Activated CD8-positive, alpha-beta memory T cell treated with anti-CD3 and anti-CD28 coated beads, Interleukin-2, amount 50 U/mL, for 4 hours (primary cell): ENCODE data around the gene SLC4A4.

Experiments
- DNase-seq: peaks from one replicate; pipeline ENCODE4 v3.0.0-alpha.2; 2020

Gene SLC4A4

DNA sequence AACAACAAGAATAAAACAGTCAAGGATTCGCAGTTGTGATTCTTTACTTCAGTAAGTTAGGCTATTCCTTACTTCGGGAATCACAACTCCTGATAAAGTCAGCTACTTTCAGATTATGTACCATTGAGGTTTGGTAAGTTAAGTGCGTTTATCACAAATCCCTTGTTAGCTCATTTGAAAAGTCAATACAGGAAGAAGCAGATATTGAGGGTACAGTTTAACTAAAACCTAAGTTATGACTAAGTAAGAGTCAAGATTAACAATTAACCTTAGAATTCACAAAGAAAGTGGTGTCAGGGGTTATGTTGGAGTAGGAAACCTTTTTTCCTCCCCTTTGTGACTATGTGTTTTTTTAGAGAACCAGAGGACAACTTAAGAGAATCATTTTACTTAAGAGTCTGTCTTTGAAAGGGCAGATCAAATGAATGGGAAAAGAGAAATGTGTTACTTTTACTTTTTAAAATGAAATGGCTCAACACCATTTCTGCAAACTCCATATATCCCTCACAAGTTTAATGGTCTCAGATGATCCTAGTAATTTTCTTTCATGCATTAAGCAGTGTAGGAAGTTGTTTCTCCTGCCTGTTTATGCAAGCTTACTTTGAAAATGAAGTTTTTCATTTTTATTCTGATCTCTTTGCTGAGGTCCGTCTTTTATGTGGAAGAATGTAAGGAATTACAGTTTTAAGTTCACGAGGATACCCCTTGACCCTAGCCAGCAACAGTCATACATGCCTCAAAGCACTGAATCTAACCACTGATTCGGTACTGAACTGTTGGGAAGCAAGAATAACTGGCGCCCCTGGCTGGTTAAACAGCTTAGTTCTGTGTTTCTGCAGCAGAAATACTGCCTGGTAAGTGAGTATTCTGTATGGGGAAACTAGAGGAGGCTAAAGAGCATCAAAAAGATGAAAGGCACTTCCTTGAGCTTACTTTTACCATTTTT, 211.7 kb downstream of the SLC4A4 start:
- no peak for DNase-seq

DNA sequence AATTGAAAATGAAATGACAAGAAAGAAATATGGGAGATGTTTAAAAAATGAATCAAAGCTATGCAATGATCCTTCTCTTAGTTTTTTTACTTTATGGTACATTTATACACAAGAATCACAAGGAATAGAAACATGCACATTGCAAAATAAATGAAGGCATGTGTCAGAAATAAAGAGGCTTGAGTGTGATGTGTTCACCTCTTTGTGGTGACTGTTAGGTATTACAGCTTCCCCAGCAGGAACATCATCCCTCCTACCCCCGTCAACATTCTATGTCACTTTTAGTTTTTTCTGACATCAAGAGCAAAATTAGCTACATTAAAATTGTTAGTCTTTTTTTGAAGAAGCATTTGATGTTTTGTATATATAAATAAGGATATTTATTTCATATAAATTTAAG, 214.8 kb downstream of the SLC4A4 start:
- no peak for DNase-seq

DNA sequence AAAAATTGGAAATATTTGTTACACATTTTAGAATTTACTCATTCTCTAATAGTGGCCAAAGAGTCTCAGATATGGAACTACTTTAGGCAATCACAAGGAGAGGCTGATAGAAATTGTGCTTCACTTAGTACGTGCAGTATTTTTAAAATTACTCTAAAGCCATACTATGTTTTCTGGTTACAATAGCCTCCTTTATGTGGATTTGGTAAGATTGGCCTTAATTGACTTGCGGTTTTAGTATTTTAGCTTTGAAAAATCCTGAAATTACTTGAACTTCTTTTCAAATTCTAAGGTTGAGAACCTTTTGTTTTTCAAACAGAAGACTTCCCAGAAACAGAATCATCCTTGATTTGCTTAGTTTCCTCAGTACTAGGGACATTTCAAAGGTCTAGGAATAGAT, 215.2 kb downstream of the SLC4A4 start:
- DNase-seq: no peak

DNA sequence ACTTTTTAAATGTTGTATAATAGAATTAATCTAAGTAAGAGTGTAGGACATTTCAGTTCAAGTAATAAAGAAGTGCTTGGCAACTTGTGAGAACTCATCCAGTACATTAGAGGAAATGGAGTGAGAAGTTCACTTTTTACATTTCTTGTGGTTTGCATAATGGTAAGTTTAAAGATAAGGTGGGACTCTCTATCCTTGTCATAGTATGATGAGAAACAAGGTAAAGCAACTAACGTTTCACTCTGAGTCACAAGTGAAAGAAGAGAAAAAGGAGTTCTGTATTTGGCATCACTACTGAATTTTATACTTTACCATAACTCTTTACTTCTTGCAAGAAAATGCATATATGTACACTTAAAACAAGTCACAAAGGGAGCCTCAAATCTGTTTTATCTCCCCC, 219.4 kb downstream of the SLC4A4 start:
- DNase-seq: no peak

GRCh38 chr4:71559957-71560571, 221.2 kb downstream of the SLC4A4 start:
- no peak for DNase-seq

DNA sequence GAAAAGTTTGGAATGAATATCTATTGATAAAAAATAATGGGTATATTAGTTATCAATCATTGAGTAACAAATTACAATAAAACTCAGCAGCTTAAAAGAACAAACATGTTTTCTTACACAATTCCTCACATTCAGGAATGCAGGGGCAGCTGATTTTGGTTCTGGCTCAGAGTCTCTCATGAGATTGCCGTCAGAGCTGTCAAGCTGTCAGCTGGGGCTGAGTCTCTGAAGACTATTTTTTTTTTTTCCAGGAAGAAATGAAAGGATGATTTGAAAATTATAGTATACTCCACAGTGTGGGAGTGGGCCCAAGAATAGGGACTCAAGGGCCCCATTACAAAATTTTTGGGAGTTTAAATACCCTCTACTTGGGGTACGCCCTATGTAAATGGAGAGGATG, 226.0 kb downstream of the SLC4A4 start:
- DNase-seq: no peak

DNA sequence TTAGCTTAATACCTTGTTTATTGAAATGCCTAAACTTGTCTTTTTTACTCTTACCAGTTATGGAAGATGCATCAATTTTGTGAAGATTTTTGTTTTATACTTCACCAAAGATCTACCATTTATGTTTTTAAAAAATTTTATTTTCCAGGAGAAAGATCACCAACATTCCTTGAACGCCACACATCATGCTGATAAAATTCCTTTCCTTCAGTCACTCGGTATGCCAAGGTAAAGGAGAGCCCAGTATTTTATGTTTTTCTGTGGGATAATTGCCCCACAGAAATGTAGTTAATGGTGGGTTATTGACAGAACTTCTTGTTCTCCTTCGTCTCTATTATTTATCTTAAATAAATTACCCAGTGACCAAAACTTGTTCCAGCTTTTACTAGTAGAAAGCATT, 228.0 kb downstream of the SLC4A4 start:
- no peak for DNase-seq

DNA sequence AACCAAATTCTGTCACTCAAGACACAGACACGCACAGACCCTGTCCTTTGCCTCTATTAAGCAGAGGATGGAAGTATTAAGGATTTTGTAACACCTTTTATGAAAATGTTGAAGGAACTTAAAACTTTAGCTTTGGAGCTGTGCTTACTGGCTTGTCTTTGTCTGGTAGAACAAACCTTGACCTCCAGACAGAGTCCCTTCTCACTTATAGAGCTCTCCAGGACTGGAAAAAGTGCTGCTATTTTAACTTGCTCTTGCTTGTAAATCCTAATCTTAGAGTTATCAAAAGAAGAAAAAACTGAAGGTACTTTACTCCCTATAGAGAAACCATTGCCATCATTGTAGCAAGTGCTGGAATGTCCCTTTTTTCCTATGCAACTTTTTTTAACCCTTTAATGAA, 229.3 kb downstream of the SLC4A4 start:
- no peak for DNase-seq

DNA sequence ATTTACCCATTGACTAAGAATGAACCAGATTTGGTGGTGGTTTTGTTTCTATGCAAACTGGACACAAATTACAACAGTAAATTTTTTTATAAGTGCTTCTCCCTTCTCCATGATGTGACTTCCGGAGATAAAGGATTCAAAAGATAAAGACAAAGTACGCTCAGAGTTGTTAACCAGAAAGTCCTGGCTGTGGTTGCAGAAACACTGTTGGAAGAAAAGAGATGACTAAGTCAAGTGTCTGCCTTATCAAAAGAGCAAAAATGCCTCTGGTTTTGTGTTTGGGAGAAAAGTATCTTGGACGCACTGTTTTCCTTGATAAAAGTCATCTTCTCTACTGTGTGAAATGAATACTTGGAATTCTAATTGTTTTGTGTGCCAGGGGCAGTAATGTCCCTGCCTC, 231.7 kb downstream of the SLC4A4 start:
- no peak for DNase-seq

DNA sequence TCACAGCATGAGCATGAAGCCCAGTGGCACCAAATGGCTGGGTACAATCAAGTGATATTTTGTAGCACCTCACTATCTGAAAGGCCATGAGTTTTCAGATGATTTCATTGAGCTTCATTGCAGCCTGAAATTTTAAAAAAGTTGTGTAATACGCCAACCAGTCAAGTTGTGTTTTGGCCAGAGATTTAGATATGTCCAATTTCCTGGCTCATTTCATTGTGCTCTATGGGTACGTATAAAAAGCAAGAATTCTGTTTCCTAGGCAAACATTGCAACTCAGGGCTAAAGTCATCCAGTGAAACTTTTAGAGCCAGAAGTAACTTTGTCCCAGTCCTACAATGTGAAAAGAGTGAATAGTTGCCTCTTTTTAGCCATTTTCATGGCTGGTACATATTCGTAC, 232.5 kb downstream of the SLC4A4 start:
- no peak for DNase-seq

GRCh38 chr4:71583971-71584370, 245.2 kb downstream of the SLC4A4 start:
- no peak for DNase-seq

GRCh38 chr4:71584585-71584984, 245.8 kb downstream of the SLC4A4 start:
- DNase-seq: no peak

GRCh38 chr4:71586087-71586763, 247.4 kb downstream of the SLC4A4 start:
- DNase-seq: no peak

DNA sequence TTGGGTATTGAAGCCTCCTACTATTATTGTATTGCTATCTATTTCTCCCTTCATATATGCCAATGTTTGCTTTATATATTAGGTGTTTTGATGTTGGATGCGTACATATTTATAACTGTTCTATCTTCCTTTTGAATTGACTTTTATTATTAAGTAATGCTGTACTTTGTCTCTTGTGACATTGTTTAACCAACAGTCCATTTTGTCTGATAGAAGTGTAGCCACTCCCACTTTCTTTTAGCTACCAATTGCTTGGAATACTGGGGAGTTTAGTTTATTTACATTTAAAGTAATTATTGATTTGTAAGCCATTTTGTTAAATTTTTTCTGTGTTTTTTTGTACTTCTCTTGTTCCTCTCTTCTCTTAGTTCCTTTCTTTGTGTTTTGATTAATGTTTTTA, 249.2 kb downstream of the SLC4A4 start:
- no peak for DNase-seq

DNA sequence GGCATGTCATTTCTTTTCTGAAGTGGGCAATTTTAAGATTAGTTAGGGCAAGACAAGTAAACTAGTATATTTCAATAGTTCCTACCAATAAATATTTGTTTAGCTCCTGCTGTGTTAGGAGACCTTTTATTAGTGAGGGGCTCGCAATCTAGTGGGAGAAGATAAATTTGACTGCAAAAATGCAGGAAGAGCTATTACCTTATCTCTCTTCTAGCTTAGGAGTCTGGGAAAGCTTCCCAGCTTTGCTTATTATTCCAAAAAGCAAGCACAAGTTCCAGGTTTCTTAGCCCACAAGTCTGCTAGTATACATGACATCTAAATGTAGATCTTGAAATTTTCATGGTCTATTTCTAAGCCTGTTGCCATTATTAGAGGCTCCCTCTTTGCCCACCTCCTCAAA, 254.0 kb downstream of the SLC4A4 start:
- no peak for DNase-seq

- no peak for DNase-seq
Measured at GRCh38 chr4:71593311-71593710, 254.5 kb downstream of the SLC4A4 start.

DNA sequence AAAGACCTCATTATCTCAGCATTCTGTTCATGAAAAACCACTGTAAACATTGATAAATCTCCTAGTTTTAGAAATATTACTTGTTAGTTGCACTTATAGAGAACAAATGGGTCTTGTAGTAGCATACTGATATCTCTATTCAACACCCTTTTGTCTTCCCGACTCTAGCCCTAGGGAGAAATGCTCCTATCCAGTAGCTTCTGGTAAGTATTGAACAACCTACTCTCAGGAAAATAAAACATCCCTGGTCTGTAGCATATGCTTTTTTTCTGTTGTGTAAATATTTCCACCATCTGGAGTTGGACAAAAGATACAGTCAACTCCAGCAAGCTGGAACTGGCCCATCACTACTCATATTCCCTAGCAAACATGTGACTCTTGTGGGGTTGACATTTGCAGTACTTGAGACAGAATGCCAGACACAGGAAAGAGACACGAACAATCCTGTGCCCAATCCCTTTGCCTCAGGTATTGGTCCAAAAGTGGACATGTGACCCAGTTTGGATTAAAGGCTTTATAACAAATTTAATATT, 256.8 kb downstream of the SLC4A4 start:
- DNase-seq: no peak

DNA sequence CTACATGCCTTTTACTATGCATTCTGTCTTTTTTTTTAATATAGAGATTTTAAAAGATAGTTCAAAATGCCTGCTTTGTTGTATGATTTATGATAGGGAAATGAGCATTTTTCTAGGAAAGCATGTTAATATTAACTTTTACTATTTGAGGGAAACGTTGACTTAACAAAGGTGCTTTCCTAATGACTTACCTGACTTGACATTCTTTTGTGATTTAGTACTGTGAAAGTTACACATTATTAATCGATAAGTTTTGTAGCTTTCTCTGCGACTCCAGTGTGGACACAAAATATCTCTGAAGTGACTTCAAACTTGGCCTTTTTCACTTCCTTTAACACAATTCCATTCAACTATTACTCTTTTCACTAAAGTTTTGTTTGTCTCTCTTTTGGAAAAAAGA, 260.8 kb downstream of the SLC4A4 start:
- DNase-seq: no peak

DNA sequence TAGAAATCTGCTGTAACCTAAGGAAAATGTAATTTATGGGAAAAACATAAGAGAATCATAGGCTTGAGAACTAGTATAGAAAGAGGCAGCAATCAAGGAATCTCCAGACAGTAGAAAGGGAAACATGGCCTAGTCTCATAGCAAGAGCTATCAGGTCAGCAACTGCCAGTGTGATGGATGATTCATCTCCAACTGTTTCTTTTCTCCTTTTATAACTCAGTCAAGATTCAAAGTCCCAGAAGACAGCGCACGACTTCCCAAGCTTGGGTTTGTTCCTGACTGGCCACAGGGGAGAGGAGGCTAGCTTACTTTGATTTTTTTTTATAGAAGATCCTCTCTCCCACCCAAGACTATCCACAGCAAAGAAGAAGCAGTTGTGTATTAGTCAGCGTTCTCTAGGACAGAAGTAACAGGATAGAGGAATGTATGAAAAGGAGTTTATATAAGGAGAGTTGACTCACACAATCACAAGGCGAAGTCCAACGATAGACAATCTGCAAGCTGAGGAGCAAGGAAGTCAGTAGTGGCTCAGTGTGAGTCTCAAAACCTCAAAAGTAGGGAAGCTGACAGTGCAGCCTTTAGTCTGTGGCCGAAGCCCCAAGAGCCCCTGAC, 263.6 kb downstream of the SLC4A4 start:
- DNase-seq: no peak

GRCh38 chr4:71604785-71605184, 266.0 kb downstream of the SLC4A4 start:
- no peak for DNase-seq

GRCh38 chr4:71607109-71607508, 268.3 kb downstream of the SLC4A4 start:
- DNase-seq: no peak

DNA sequence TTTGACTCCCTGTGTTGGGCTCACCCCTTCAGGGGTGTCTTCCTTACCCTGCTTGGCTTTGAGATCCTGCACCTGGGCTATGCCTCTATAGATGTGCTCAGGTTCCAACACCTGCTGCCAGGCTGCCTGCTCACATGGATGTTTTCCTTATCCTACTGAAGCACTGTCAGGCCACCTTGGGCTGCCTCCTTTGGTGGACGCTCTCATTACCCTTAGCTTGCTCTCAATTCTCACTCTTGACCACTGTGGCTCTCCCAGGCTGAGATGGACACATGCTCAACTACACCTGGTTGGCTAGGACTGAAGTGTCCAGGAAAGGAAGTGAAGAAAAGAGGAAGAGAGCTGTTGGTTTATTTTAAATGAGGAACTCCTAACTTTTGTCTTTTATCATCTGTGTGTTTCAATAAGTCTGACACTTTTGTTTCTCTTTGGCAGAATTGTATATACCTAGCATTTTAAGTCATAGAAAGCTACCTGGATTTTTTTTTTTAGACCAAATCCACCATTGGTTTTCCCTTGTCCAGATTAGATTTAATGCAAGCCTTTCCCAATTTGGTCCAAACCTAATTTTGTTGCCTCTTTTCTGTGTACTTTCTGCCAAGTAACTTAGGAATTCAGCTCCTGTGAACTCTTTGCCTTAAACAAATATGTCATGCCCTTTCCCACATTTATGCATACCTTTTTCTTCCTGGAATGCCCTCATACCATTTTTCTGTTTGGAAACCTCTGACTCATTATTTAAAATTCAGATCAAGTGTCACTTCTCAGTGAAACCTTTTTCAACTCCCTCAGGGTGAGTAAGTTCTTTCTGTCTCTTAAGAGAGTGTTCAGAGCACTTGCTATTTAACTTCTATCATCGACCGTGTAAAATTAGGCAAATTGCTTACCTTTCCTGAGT, 269.2 kb downstream of the SLC4A4 start:
- no peak for DNase-seq
